ENCODE data around the gene PDE1A.

DNA sequence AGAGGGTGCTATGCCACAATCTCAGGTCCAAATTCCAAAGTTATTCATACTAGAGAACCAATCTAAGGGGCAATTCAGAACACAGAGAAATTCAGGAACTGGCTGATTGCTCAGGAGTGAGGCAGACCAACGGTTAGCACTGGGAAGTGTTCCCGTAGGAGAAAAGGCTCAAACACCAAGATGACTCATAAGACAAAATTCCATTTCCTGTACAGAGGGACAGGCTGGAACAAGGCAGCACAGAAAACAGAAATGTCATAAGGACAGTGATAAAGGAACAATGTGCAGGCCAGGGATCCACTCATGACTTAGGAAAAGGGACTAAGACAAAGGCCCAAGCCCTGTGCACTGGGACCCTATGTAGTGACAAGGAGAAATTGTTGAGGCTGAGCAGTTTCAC is 54.2 kb downstream of the PDE1A start:
- TF ChIP-seq, protein P1, sequence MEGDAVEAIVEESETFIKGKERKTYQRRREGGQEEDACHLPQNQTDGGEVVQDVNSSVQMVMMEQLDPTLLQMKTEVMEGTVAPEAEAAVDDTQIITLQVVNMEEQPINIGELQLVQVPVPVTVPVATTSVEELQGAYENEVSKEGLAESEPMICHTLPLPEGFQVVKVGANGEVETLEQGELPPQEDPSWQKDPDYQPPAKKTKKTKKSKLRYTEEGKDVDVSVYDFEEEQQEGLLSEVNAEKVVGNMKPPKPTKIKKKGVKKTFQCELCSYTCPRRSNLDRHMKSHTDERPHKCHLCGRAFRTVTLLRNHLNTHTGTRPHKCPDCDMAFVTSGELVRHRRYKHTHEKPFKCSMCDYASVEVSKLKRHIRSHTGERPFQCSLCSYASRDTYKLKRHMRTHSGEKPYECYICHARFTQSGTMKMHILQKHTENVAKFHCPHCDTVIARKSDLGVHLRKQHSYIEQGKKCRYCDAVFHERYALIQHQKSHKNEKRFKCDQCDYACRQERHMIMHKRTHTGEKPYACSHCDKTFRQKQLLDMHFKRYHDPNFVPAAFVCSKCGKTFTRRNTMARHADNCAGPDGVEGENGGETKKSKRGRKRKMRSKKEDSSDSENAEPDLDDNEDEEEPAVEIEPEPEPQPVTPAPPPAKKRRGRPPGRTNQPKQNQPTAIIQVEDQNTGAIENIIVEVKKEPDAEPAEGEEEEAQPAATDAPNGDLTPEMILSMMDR (conservative IDR thresholded peaks at IDR 0.05) = no peak
- no peak for TF ChIP-seq EZH2 (IDR thresholded peaks at IDR 0.05; ENCODE audit: low read depth)
